Stimulated activated CD8-positive, alpha-beta memory T cell treated with anti-CD3 and anti-CD28 coated beads, Interleukin-7, amount 100 ng/mL, for 4 hours (primary cell): ENCODE data around the gene MAP6D1.

Experiments
- DNase-seq, 2 donors: peaks; one replicate each; pipeline ENCODE4 v3.0.0-alpha.2; 2020; ENCODE audit warnings: low read depth in 2 of 2

MAP6D1 gene

GRCh38 chr3:183823963-183824362 is 1.4 kb downstream of the MAP6D1 start:
- DNase-seq, result no peak

- DNase-seq, result no peak
Measured at GRCh38 chr3:183822631-183823030, 2.7 kb downstream of the MAP6D1 start.

- no peak for DNase-seq
Measured at GRCh38 chr3:183819831-183820230, 5.5 kb downstream of the MAP6D1 start.

GRCh38 chr3:183818706-183819624 is 6.4 kb downstream of the MAP6D1 start:
- no peak for DNase-seq

- no peak for DNase-seq
Measured at GRCh38 chr3:183818041-183818620, 7.2 kb downstream of the MAP6D1 start.

GRCh38 chr3:183817639-183818038 is 7.7 kb downstream of the MAP6D1 start:
- no peak for DNase-seq

GRCh38 chr3:183816681-183817510 is 8.5 kb downstream of the MAP6D1 start:
- no peak for DNase-seq

- no peak for DNase-seq
Measured at GRCh38 chr3:183815951-183816475, 9.4 kb downstream of the MAP6D1 start.

GRCh38 chr3:183815563-183815940 is 9.8 kb downstream of the MAP6D1 start:
- no peak for DNase-seq

- DNase-seq, result no peak
Measured at GRCh38 chr3:183814240-183814639, 11.1 kb downstream of the MAP6D1 start.

GRCh38 chr3:183812761-183813445 is 12.5 kb downstream of the MAP6D1 start:
- DNase-seq, result no peak

- DNase-seq, result no peak
Measured at GRCh38 chr3:183811638-183812037, 13.7 kb downstream of the MAP6D1 start.

- DNase-seq, result no peak
Measured at GRCh38 chr3:183810643-183811594, 14.5 kb downstream of the MAP6D1 start.

- no peak for DNase-seq
Measured at GRCh38 chr3:183809270-183809669, 16.1 kb downstream of the MAP6D1 start.

- no peak for DNase-seq
Measured at GRCh38 chr3:183808355-183808754, 17.0 kb downstream of the MAP6D1 start.

GRCh38 chr3:183807881-183808280 is 17.5 kb downstream of the MAP6D1 start:
- DNase-seq, result no peak

- no peak for DNase-seq
Measured at GRCh38 chr3:183807209-183807728, 18.1 kb downstream of the MAP6D1 start.

- no peak for DNase-seq
Measured at GRCh38 chr3:183802989-183803388, 22.4 kb downstream of the MAP6D1 start.

- no peak for DNase-seq
Measured at GRCh38 chr3:183801601-183802000, 23.8 kb downstream of the MAP6D1 start.

- no peak for DNase-seq
Measured at GRCh38 chr3:183800243-183800863, 25.0 kb downstream of the MAP6D1 start.
